NT2/D1 (cell line): Measurements from ENCODE around the gene SLC36A1.

Experiments
- DNase-seq: peaks from one replicate; pipeline ENCODE4 v3.0.0-alpha.2; 2011; ENCODE audit warnings: low read depth, low spot score
- H3K27me3 ChIP-seq: 2 replicates; pipeline ENCODE4 v1.6.0; 2011; ENCODE audit warnings: mild to moderate bottlenecking; ENCODE audit not compliant: insufficient read length, insufficient read depth
- H3K36me3 ChIP-seq: 2 replicates; pipeline ENCODE4 v1.6.1; 2011; ENCODE audit warnings: mild to moderate bottlenecking, low read length, mixed read lengths; ENCODE audit not compliant: insufficient read depth, insufficient read length
- H3K4me1 ChIP-seq: 2 replicates; pipeline ENCODE4 v1.5.1; 2011; ENCODE audit not compliant: insufficient read depth, insufficient read length
- H3K4me3 ChIP-seq: 2 replicates; pipeline ENCODE4 v1.5.1; 2011; ENCODE audit warnings: low read depth; ENCODE audit not compliant: insufficient read length
- H3K9ac ChIP-seq: 2 replicates; pipeline ENCODE4 v1.6.0; 2011; ENCODE audit warnings: low read depth; ENCODE audit not compliant: insufficient read length
- H3K9me3 ChIP-seq: 2 replicates; pipeline ENCODE4 v1.5.1; 2011; ENCODE audit warnings: mild to moderate bottlenecking, low read length; ENCODE audit not compliant: insufficient read depth
- SUZ12 ChIP-seq: IDR thresholded peaks from 2 replicates; pipeline ENCODE4 v1.6.1; 2011; ENCODE audit not compliant: insufficient read length, insufficient read depth; ENCODE audit errors: extremely low read depth
- YY1 ChIP-seq: IDR thresholded peaks from 2 replicates; pipeline ENCODE4 v1.6.1; 2011; ENCODE audit not compliant: insufficient read length, insufficient read depth
- ZNF274 ChIP-seq: IDR thresholded peaks from 2 replicates; pipeline ENCODE4 v1.6.1; 2011; ENCODE audit warnings: mild to moderate bottlenecking, low read depth, low read length

Gene SLC36A1

GRCh38 chr5:151475388-151475787 lies 28.0 kb downstream of the SLC36A1 start:
- Histone ChIP-seq H3K9ac (no peak overlapping the region), H3K36me3 (peaks cover 21% of the 10 kb centered on the region), H3K9me3 (no peaks in the 10 kb centered on the region), H3K4me1 (no peaks in the 10 kb centered on the region), H3K27me3 (no peaks in the 10 kb centered on the region), H3K4me3 (no peak overlapping the region)
- TF ChIP-seq YY1 (no peak), SUZ12 (no peak), ZNF274 (no peak)
- DNase-seq, result no peak

- TF ChIP-seq ZNF274 (no peak), YY1 (no peak), SUZ12 (no peak)
Measured at GRCh38 chr5:151476016-151476415, 28.6 kb downstream of the SLC36A1 start.

GRCh38 chr5:151477101-151477500 lies 29.7 kb downstream of the SLC36A1 start:
- Histone ChIP-seq H3K27me3 (no peaks in the 10 kb centered on the region), H3K4me1 (no peaks in the 10 kb centered on the region), H3K36me3 (peaks cover 21% of the 10 kb centered on the region), H3K9me3 (no peaks in the 10 kb centered on the region), H3K9ac (no peak overlapping the region), H3K4me3 (no peak overlapping the region)
- DNase-seq, result no peak
- TF ChIP-seq YY1 (no peak), ZNF274 (no peak), SUZ12 (no peak)

More at GRCh38 chr5:151476016-151476415, 28.6 kb downstream of the SLC36A1 start:
- Histone ChIP-seq H3K4me1 (no peaks in the 10 kb centered on the region), H3K9me3 (no peaks in the 10 kb centered on the region), H3K36me3 (peaks cover 21% of the 10 kb centered on the region), H3K27me3 (no peaks in the 10 kb centered on the region), H3K4me3 (no peak overlapping the region), H3K9ac (no peak overlapping the region)
- DNase-seq, result no peak

DNA sequence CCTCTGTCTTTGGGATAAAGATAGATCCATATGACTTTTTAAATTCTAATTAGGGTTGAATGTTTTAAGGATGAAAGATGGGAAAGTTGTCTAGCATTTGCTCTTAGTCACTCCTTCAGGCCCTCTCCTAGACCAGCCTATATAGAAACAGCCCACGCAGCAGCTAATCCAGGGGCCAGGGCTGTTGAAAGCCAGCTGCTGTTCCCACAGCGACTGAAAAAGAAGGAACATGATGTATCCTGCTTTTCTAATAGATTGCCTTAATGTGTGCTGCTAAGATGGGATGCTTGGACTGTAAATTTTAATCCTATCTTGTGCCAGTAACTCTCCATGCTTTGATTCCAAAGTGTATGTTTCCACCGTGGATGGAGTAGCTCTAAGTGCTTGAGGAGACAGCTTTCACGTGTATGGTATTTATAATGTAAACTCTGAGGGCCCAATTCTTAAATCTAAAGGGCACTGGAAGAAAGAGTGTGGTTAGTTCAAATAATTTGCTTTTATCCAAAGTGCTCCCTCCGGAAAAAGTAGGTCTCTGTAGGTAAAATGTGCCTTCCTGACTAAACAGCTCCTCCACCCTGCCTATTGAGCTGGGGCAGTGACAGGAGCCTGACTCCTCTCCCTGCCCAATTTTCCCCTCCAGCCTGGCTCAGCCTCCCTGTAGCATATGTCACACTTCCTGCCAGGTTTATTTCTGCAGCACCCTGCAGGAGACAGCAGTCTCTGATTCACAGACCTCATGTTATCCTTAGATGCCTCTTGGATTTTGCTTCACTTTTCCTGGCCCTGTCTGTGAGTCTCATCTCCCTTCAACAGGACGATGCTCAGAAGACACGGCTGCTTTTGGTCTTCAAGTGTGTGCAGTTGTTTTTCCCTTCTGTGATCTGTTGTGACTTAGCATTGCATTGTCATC lies 33.2 kb downstream of the SLC36A1 start:
- TF ChIP-seq ZNF274 (no peak), YY1 (no peak), SUZ12 (no peak)
- Histone ChIP-seq H3K27me3 (no peaks in the 10 kb centered on the region), H3K9me3 (no peaks in the 10 kb centered on the region), H3K9ac (no peak overlapping the region), H3K4me3 (no peak overlapping the region), H3K4me1 (no peaks in the 10 kb centered on the region), H3K36me3 (peaks cover 25% of the 10 kb centered on the region)
- DNase-seq, result no peak

DNA sequence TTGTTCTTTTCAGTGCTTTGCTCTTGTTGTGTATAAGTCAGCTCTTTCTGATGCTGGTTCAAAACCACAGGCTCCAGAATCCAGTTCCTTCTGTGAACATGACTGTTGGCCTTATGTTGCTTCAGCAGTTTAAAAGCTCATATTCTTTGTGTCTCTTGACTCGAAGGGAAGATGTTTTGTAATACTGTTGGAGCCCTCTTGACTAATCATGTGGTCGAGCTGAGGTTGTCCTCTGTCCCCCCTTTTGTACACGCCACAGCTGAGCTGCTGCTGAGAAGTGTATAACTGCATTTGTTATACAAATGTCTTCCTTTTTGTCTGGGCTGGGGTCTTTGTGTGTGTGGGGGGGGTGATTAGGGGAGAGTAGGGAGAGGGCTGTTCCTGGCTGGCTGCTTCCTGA lies 35.8 kb downstream of the SLC36A1 start:
- H3K9ac ChIP-seq, result no peak overlapping the region
- H3K27me3 ChIP-seq, result no peaks in the 10 kb centered on the region
- no peak overlapping the region for H3K4me3 ChIP-seq
- TF ChIP-seq SUZ12, result no peak
- TF ChIP-seq YY1, result no peak
- no peak for TF ChIP-seq ZNF274
- no peaks in the 10 kb centered on the region for H3K4me1 ChIP-seq
- H3K9me3 ChIP-seq, result no peaks in the 10 kb centered on the region
- peaks cover 17% of the 10 kb centered on the region for H3K36me3 ChIP-seq
- no peak for DNase-seq

- no peak overlapping the region for H3K9ac ChIP-seq
- H3K36me3 ChIP-seq, result peaks cover 20% of the 10 kb centered on the region
- H3K4me1 ChIP-seq, result no peaks in the 10 kb centered on the region
- no peak overlapping the region for H3K4me3 ChIP-seq
- no peaks in the 10 kb centered on the region for H3K9me3 ChIP-seq
- TF ChIP-seq ZNF274 (no peak), YY1 (no peak), SUZ12 (no peak)
- no peaks in the 10 kb centered on the region for H3K27me3 ChIP-seq
- no peak for DNase-seq
Measured at GRCh38 chr5:151483647-151484046, 36.2 kb downstream of the SLC36A1 start.

DNA sequence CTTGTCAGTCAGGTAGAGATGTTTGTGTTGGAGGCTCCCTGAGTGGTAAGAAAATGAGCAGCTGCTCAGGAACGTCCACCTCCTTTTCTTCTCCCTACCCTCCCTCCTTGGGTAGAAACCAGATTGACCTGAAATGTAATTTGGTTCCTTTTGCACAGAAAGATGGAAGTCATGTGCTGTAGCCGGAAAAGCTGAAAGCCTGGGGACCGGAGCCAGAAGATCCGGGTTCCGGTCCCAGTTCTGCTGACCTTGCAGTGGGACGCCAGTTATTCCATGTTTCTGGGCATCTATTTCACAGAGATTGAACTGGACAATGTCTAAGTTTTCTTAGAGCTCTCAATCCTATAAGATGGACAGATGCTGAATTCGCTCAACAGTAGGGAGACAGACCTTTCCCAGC lies 40.1 kb downstream of the SLC36A1 start:
- Histone ChIP-seq H3K36me3 (peaks cover 14% of the 10 kb centered on the region), H3K27me3 (no peaks in the 10 kb centered on the region), H3K9me3 (no peaks in the 10 kb centered on the region), H3K4me3 (no peak overlapping the region), H3K9ac (no peak overlapping the region), H3K4me1 (no peaks in the 10 kb centered on the region)
- no peak for TF ChIP-seq YY1
- TF ChIP-seq ZNF274, result no peak
- no peak for TF ChIP-seq SUZ12
- DNase-seq, result no peak
